ENCODE results near the gene NFATC1. TPM values are rescaled to one million over a fixed set of nuclear protein-coding genes. Genes with fewer than 3 reads are reported as not detected.

NFATC1 gene
- polyA plus RNA-seq, 1 of the 3 experiments (the other 2 are of a cell fraction): 0.02 TPM

GRCh38 chr18:79422783-79423165 lies 27.0 kb downstream of the NFATC1 start (continued):
- no peak for TF ChIP-seq REST (IDR thresholded peaks at IDR 0.05; ENCODE audit: low read depth, low read length)
- no peak for TF ChIP-seq YY1 (IDR thresholded peaks at IDR 0.05; ENCODE audit: low read depth)

GRCh38 chr18:79423211-79424007 lies 27.7 kb downstream of the NFATC1 start:
- no peaks in the 10 kb centered on the region for H3K9me2 ChIP-seq
- WGBS (ENCODE audit: low lambda C conversion rate): 62% methylated on average over 11 of the region's 26 CpGs
- no peak overlapping the region for H3K9ac ChIP-seq
- H3K4me2 ChIP-seq: no peak overlapping the region
- 0 out of 2 replicates have a peak, but pooled peaks cover 4% of the 10 kb centered on the region for H4K20me1 ChIP-seq (ENCODE audit: insufficient read depth)
- no peak overlapping the region for H3K27ac ChIP-seq (ENCODE audit: low read depth in 2 of 2, low read length in 1 of 2)
- H2AFZ ChIP-seq (ENCODE audit: low read depth): no peak overlapping the region
- peaks cover 3% of the 10 kb centered on the region for H3F3A ChIP-seq (replicated peaks; ENCODE audit: insufficient read depth)
- POLR2A ChIA-PET: no interaction called here
- H3K36me3 ChIP-seq (replicated peaks in 1 of 2; ENCODE audit: control insufficient read depth in 1 of 2, insufficient read depth in 2 of 2, low read length in 1 of 2): no peaks in the 10 kb centered on the region
- no peak for DNase-seq
- no peaks in the 10 kb centered on the region for H3K9me3 ChIP-seq
- H3K27me3 ChIP-seq (ENCODE audit: insufficient read depth): peaks cover 94% of the 10 kb centered on the region
- no peaks in the 10 kb centered on the region for H3K79me2 ChIP-seq (ENCODE audit: insufficient read depth)
- TF ChIP-seq GABPA (IDR thresholded peaks at IDR 0.05; ENCODE audit: low read depth) (no peak), FOSL2 (IDR thresholded peaks at IDR 0.05; ENCODE audit: borderline replicate concordance, low read depth) (no peak), EZH2phosphoT487 (IDR thresholded peaks at IDR 0.05; ENCODE audit: borderline replicate concordance, low read depth) (no peak)
- H3K4me1 ChIP-seq (ENCODE audit: control insufficient read depth in 1 of 2, insufficient read depth in 2 of 2, low read depth in 1 of 2, low read length in 1 of 2): no peaks in the 10 kb centered on the region
- H3K4me3 ChIP-seq (ENCODE audit: low read depth in 2 of 2, low read length in 1 of 2): no peak overlapping the region
- CTCF ChIA-PET: no interaction called here

DNA sequence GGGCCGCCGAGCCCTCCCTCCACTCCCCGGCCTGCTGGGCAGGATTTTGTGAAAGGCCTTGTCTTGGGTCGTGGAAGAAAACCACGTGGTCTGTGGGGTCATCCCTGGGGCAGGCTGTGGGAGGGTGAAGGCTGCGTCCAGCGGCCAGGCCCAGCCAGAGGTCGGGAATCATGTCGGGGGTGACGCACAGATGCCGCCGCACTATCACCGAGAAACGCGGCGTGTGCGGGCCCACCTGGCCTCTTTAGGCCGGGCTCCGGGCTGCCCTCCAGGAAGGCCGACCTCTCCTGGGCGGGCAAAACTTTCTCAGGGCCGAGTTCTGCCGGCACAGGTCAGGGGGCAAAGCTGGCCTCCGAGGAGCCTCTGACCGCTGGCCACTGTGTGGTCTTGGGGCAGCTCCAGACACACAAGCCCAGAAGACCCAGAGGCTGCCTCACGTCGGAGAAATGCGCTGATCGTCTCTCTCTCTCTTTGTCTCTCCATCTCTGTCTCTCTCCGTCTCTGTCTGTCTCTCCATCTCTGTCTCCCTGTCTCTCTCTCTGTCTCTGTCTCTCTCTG lies 28.4 kb downstream of the NFATC1 start:
- 0 out of 2 replicates have a peak, but pooled peaks cover 4% of the 10 kb centered on the region for H4K20me1 ChIP-seq (ENCODE audit: insufficient read depth)
- ChIA-PET CTCF (no interaction called here), POLR2A (no interaction called here)
- no peak overlapping the region for H3K4me3 ChIP-seq (ENCODE audit: low read depth in 2 of 2, low read length in 1 of 2)
- 54% methylated on average over 11 of the region's 30 CpGs for WGBS (ENCODE audit: low lambda C conversion rate)
- no peaks in the 10 kb centered on the region for H3K79me2 ChIP-seq (ENCODE audit: insufficient read depth)
- H3F3A ChIP-seq (replicated peaks; ENCODE audit: insufficient read depth): peaks cover 3% of the 10 kb centered on the region
- H2AFZ ChIP-seq (ENCODE audit: low read depth): no peak overlapping the region
- H3K27me3 ChIP-seq (ENCODE audit: insufficient read depth): peaks cover 94% of the 10 kb centered on the region
- no peaks in the 10 kb centered on the region for H3K4me1 ChIP-seq (ENCODE audit: control insufficient read depth in 1 of 2, insufficient read depth in 2 of 2, low read depth in 1 of 2, low read length in 1 of 2)
- H3K36me3 ChIP-seq (replicated peaks in 1 of 2; ENCODE audit: control insufficient read depth in 1 of 2, insufficient read depth in 2 of 2, low read length in 1 of 2): no peaks in the 10 kb centered on the region
- no peak for TF ChIP-seq POLR2AphosphoS5 (IDR thresholded peaks at IDR 0.05; ENCODE audit: low read depth, low read length)
- TF ChIP-seq TEAD4 (IDR thresholded peaks at IDR 0.05; ENCODE audit: borderline replicate concordance, insufficient read depth): no peak
- TF ChIP-seq TAF1 (IDR thresholded peaks at IDR 0.05; ENCODE audit: borderline replicate concordance, low read depth, low read length): no peak
- no peak for TF ChIP-seq USF2 (IDR thresholded peaks at IDR 0.05; ENCODE audit: borderline replicate concordance, low read depth, low read length)
- TF ChIP-seq FOSL2 (IDR thresholded peaks at IDR 0.05; ENCODE audit: borderline replicate concordance, low read depth): no peak
- TF ChIP-seq, protein P1, sequence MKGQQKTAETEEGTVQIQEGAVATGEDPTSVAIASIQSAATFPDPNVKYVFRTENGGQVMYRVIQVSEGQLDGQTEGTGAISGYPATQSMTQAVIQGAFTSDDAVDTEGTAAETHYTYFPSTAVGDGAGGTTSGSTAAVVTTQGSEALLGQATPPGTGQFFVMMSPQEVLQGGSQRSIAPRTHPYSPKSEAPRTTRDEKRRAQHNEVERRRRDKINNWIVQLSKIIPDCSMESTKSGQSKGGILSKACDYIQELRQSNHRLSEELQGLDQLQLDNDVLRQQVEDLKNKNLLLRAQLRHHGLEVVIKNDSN (IDR thresholded peaks at IDR 0.05; ENCODE audit: borderline replicate concordance, low read depth): no peak
- TF ChIP-seq, protein P2, sequence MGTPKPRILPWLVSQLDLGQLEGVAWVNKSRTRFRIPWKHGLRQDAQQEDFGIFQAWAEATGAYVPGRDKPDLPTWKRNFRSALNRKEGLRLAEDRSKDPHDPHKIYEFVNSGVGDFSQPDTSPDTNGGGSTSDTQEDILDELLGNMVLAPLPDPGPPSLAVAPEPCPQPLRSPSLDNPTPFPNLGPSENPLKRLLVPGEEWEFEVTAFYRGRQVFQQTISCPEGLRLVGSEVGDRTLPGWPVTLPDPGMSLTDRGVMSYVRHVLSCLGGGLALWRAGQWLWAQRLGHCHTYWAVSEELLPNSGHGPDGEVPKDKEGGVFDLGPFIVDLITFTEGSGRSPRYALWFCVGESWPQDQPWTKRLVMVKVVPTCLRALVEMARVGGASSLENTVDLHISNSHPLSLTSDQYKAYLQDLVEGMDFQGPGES (IDR thresholded peaks at IDR 0.05; ENCODE audit: low read depth, low read length): no peak
- no peak for TF ChIP-seq FOXM1 (IDR thresholded peaks at IDR 0.05; ENCODE audit: low read depth)
- TF ChIP-seq GATA2 (CRISPR knock-in tag; IDR thresholded peaks at IDR 0.05): no peak
- no peak for TF ChIP-seq ELF1 (IDR thresholded peaks at IDR 0.05)
- TF ChIP-seq MXI1 (IDR thresholded peaks at IDR 0.05; ENCODE audit: low read depth, low read length): no peak
- TF ChIP-seq NRF1 (IDR thresholded peaks at IDR 0.05; ENCODE audit: low read depth, low read length): no peak
- H3K27ac ChIP-seq (ENCODE audit: low read depth in 2 of 2, low read length in 1 of 2): no peak overlapping the region
- H3K9me2 ChIP-seq: no peaks in the 10 kb centered on the region
- H3K9ac ChIP-seq: no peak overlapping the region
- DNase-seq: no peak
- no peaks in the 10 kb centered on the region for H3K9me3 ChIP-seq
- H3K4me2 ChIP-seq: no peak overlapping the region
